Calu3 (cell line): ENCODE data around the gene NMNAT3. TPM values are rescaled to one million over a fixed set of nuclear protein-coding genes. Genes with fewer than 3 reads are reported as not detected.
A peak's percentile ranks its signal among the peaks of the same experiment; 100 is the strongest.

ENCODE experiments used
- BruUV-seq: library from RNA; stranded (reverse); fragments of 400-500 nt; replicated peaks from 2 replicates; lab custom pipeline; 2021; lab: Mats Ljungman, UMichigan
- CTCF ChIA-PET: fragments of 300-600 bp; sonication (Branson Sonifier 250); formaldehyde crosslinking; loops from one replicate; lab custom pipeline; 2022; ENCODE audit warnings: antibody characterized with exemption; lab: Charles Lee
- DNase-seq: peaks from one replicate; pipeline ENCODE4 v3.0.0; 2022
- H3K27ac Mint-ChIP-seq: one replicate; pipeline ENCODE4 v1.8.0; 2022; ENCODE audit warnings: mixed read lengths; ENCODE audit not compliant: unreplicated experiment
- H3K27me3 Mint-ChIP-seq: one replicate; pipeline ENCODE4 v1.8.0; 2022; ENCODE audit warnings: mixed read lengths; ENCODE audit not compliant: unreplicated experiment
- H3K36me3 Mint-ChIP-seq: one replicate; pipeline ENCODE4 v1.8.0; 2022; ENCODE audit warnings: mild to moderate bottlenecking, moderate library complexity, mixed read lengths; ENCODE audit not compliant: insufficient read depth, unreplicated experiment
- H3K4me1 Mint-ChIP-seq: one replicate; pipeline ENCODE4 v1.8.0; 2022; ENCODE audit warnings: mild to moderate bottlenecking, low read depth, mixed read lengths; ENCODE audit not compliant: unreplicated experiment
- H3K4me3 Mint-ChIP-seq: one replicate; pipeline ENCODE4 v1.8.0; 2022; ENCODE audit warnings: mild to moderate bottlenecking, low read depth, moderate library complexity, mixed read lengths; ENCODE audit not compliant: unreplicated experiment
- H3K9me3 Mint-ChIP-seq: one replicate; pipeline ENCODE4 v1.8.0; 2022; ENCODE audit warnings: low read depth, mixed read lengths; ENCODE audit not compliant: unreplicated experiment
- intact Hi-C: fragments of 100-400 bp; cut with micrococcal nuclease; formaldehyde crosslinking; loops from one replicate; pipeline ENCODE4 v1.10.0; 2022; ENCODE audit not compliant: unreplicated experiment
- total RNA-seq: library from RNA; stranded (reverse); gene quantifications from 2 replicates; pipeline ENCODE4 v1.2.3, GENCODE V29; 2022
- TF ChIP-seq, protein P1 (sequence below): fragments of 200-600 bp; IDR thresholded peaks from one replicate; pipeline ENCODE4 v1.8.0; 2022; ENCODE audit warnings: antibody characterized with exemption; ENCODE audit not compliant: unreplicated experiment

NMNAT3 gene
- total RNA-seq, 1 experiment from 2014 or later, result 7.2 TPM

- no TSS peak for BruUV-seq
- no peaks in the 10 kb centered on the region for H3K36me3 Mint-ChIP-seq
- H3K4me3 Mint-ChIP-seq, result no peak overlapping the region
- H3K9me3 Mint-ChIP-seq, result no peaks in the 10 kb centered on the region
- TF ChIP-seq, protein P1, sequence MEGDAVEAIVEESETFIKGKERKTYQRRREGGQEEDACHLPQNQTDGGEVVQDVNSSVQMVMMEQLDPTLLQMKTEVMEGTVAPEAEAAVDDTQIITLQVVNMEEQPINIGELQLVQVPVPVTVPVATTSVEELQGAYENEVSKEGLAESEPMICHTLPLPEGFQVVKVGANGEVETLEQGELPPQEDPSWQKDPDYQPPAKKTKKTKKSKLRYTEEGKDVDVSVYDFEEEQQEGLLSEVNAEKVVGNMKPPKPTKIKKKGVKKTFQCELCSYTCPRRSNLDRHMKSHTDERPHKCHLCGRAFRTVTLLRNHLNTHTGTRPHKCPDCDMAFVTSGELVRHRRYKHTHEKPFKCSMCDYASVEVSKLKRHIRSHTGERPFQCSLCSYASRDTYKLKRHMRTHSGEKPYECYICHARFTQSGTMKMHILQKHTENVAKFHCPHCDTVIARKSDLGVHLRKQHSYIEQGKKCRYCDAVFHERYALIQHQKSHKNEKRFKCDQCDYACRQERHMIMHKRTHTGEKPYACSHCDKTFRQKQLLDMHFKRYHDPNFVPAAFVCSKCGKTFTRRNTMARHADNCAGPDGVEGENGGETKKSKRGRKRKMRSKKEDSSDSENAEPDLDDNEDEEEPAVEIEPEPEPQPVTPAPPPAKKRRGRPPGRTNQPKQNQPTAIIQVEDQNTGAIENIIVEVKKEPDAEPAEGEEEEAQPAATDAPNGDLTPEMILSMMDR, result no peak
- H3K27me3 Mint-ChIP-seq, result no peaks in the 10 kb centered on the region
- no peak for DNase-seq
- CTCF ChIA-PET, result no interaction called here
- intact Hi-C loops, result no loop called here
- H3K27ac Mint-ChIP-seq, result no peak overlapping the region
- H3K4me1 Mint-ChIP-seq, result peaks cover 20% of the 10 kb centered on the region
Observed at GRCh38 chr3:139657434-139657833, 20.3 kb downstream of the NMNAT3 start.

DNA sequence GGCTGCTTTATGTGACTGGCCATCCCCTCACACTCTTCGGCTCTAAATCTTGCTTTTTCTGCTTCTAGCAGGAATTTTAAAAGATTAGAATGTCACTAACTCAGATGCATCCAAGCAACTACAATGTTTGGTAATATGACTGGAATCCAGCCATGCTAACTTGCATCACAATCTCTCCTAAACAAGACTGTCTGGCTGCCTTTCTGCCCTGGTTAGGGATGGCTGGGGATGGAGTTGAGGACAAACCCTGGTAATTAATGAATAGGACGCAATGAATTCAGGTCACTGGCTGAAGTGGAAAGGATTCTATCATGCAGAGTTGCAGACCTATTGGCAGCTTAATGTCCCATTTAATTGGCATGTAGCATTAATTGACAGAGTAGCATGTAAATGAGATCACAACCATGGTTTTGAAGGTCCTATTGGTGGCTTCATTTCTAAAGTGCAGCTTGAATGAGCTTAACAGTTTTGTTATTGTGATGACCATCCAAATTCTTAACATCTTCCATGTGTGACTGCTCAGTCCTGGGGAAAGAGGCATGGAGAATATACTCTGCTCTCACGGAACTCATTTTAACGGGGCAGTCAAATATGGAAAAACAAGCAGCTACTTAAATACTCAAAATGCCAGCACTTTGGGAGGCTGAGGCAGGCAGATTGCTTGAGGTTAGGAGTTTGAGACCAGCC lies 21.7 kb downstream of the NMNAT3 start:
- TF ChIP-seq, protein P1, result no peak
- CTCF ChIA-PET, result interaction anchor here (1.4 kb wide), 1 partner anchor 21 kb away, joined by 5 read pairs; no protein-coding TSS in a partner anchor
- intact Hi-C loops, result no loop called here

GRCh38 chr3:139654637-139655365 lies 23.0 kb downstream of the NMNAT3 start:
- no peak overlapping the region for H3K4me3 Mint-ChIP-seq
- DNase-seq, result peak; percentile 41
- BruUV-seq, result no TSS peak
- intact Hi-C loops, result loop anchor here (1.0 kb wide), 1 partner anchor 22 kb away; the partner anchor contains the start of gene NMNAT3
- TF ChIP-seq, protein P1, result no peak
- no peaks in the 10 kb centered on the region for H3K36me3 Mint-ChIP-seq
- peak overlapping the region; percentile 3 for H3K27ac Mint-ChIP-seq
- no peaks in the 10 kb centered on the region for H3K9me3 Mint-ChIP-seq
- H3K27me3 Mint-ChIP-seq, result no peaks in the 10 kb centered on the region
- CTCF ChIA-PET, result interaction anchor here (1.2 kb wide), 1 partner anchor 17 kb away, joined by 3 read pairs; no protein-coding TSS in a partner anchor
- peaks cover 20% of the 10 kb centered on the region for H3K4me1 Mint-ChIP-seq

More for the DNA sequence above, 21.7 kb downstream of the NMNAT3 start:
- Mint-ChIP-seq H3K27me3 (no peaks in the 10 kb centered on the region), H3K9me3 (no peaks in the 10 kb centered on the region), H3K36me3 (no peaks in the 10 kb centered on the region), H3K4me3 (no peak overlapping the region), H3K4me1 (peaks cover 20% of the 10 kb centered on the region), H3K27ac (no peak overlapping the region)
- no peak for DNase-seq
- BruUV-seq, result no TSS peak

DNA sequence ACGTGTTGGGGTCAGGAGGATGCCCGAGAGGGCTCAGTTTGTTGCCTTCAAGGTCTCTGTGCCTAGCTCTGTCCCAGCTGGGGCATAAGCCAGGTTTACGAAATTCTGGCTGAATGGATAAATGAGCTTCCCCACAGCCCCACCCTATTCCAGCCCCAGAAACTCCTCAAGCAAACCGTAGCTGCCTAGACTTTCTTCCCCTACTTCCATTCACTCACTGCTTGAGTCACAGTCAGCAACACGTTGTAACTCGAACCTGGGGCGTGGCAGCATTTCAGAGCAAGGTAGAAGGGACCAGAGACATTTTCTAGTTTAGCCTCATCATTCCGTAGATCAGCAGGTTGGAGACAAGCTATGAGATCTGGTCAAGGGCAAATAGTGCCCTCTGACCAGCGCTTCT lies 24.2 kb downstream of the NMNAT3 start:
- no peak overlapping the region for H3K27ac Mint-ChIP-seq
- peak; percentile 18 for DNase-seq

More for the DNA sequence above, 24.2 kb downstream of the NMNAT3 start:
- TF ChIP-seq, protein P1, result no peak
- Mint-ChIP-seq H3K36me3 (no peaks in the 10 kb centered on the region), H3K9me3 (no peaks in the 10 kb centered on the region), H3K4me3 (no peak overlapping the region), H3K27me3 (no peaks in the 10 kb centered on the region), H3K4me1 (peaks cover 20% of the 10 kb centered on the region)
- CTCF ChIA-PET, result interaction anchor here (0.6 to 1.2 kb wide), 5 partner anchors 9 to 76 kb away, joined by 3 to 4 read pairs (median 3); no protein-coding TSS in a partner anchor
- no TSS peak for BruUV-seq
- intact Hi-C loops, result no loop called here
